K562 (cell line): Measurements from ENCODE around the gene TMEM53. TPM values are rescaled to one million over a fixed set of nuclear protein-coding genes. Genes with fewer than 3 reads are reported as not detected.

Experiments used
- HDAC3 ChIP-seq: fragments of 450-650 bp; IDR thresholded peaks from 2 replicates; pipeline ENCODE4 v1.6.1; 2018; ENCODE audit warnings: borderline replicate concordance, mild to moderate bottlenecking, moderate library complexity; ENCODE audit not compliant: partially characterized antibody
- KAT8 ChIP-seq: fragments of 450-650 bp; IDR thresholded peaks from 2 replicates; pipeline ENCODE4 v1.6.1; 2016; ENCODE audit warnings: low read depth, mild to moderate bottlenecking
- KLF13 ChIP-seq: fragments of 450-650 bp; IDR thresholded peaks from 2 replicates; pipeline ENCODE4 v1.6.1; 2016; ENCODE audit warnings: missing genetic modification characterization, low read depth, mild to moderate bottlenecking, missing compliant biosample characterization, moderate library complexity, borderline replicate concordance
- NR2C2 ChIP-seq, 2 experiments: fragments of 200-800 bp in 1 of 2; sonication (Bioruptor generic) in 1 of 2; sonication (generic) in 1 of 2; formaldehyde crosslinking in 1 of 2; IDR thresholded peaks; 2 replicates each; pipeline versions ENCODE4 v1.6.1 to v1.8.0; 2016 to 2022; ENCODE audit warnings: mild to moderate bottlenecking in 1 of 2, missing compliant biosample characterization in 1 of 2, missing genetic modification characterization in 1 of 2, missing genetic modification reagents in 1 of 2
- PURB ChIP-seq: sonication (generic); formaldehyde crosslinking; IDR thresholded peaks from 2 replicates; pipeline ENCODE4 v1.9.0; 2021; ENCODE audit warnings: low read depth, mild to moderate bottlenecking, missing genetic modification reagents
- ZBTB7A ChIP-seq: IDR thresholded peaks from 2 replicates; pipeline ENCODE4 v1.6.1; 2011; ENCODE audit warnings: low read depth, mild to moderate bottlenecking, low read length, moderate library complexity, borderline replicate concordance; ENCODE audit not compliant: control insufficient read depth
- polyA plus RNA-seq, 8 experiments: library from polyadenylated mRNA; depleted of rRNA in 4 of 8; stranded (reverse) in 5 of 8; unstranded in 3 of 8; fragments of >200 nt; fragmentation: Nextera tagmentation in 2 of 8; fragmentation: Illumina TruSeq in 1 of 8; extraction: Ambion mirVana in 2 of 8; extraction: Trizol in 1 of 8; gene quantifications; 2 replicates each; pipeline versions ENCODE4 v1.2.1 to v1.2.3, GENCODE V29; 2011 to 2014; ENCODE audit warnings: inconsistent platforms in 1 of 8, missing spikeins in 1 of 8
- total RNA-seq, 7 experiments: library from RNA; depleted of rRNA in 6 of 7; stranded (reverse); fragments of >200 nt in 6 of 7; fragmentation: Illumina TruSeq in 2 of 7; extraction: Trizol in 2 of 7; gene quantifications; 2 replicates each; pipeline versions ENCODE4 v1.2.1 to v1.2.3, GENCODE V29; 2011 to 2021; ENCODE audit warnings: low replicate concordance in 1 of 7
- TF ChIP-seq, protein P1 (sequence below), 2 experiments: IDR thresholded peaks in 1 of 2; conservative IDR thresholded peaks in 1 of 2; 2 replicates each; pipeline ENCODE4 v1.6.1; 2016; ENCODE audit warnings: low read depth in 2 of 2, mild to moderate bottlenecking in 1 of 2, missing compliant biosample characterization in 1 of 2, missing genetic modification characterization in 1 of 2, moderate library complexity in 1 of 2
- TF ChIP-seq, protein P2 (sequence below): IDR thresholded peaks from 3 replicates; pipeline ENCODE4 v1.6.1; 2011; ENCODE audit warnings: borderline replicate concordance, mild to moderate bottlenecking; ENCODE audit not compliant: insufficient read length, insufficient read depth

TMEM53 gene
- total and polyA plus RNA-seq, 9 of the 15 experiments (the other 6 are each of a cell fraction or from before 2014, with no cell fraction given) = 0.23 to 3.7 (median 2.0) TPM

DNA sequence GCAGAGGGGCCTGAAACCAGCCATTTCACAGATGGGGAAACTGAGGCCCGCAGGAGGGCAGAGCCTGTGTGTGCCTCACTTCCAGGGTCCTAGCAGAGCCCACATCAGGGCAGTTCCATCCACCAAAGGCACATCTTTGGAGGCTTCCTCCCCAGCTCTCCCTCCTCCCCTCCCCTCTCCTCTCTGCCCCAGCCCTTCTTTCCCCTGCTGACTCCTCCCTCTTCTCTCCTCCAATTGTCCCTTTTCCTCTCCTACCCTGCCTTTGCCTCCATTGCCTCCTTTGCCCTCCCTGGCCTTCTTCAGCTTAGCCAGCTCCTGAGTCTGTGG, 56.6 kb downstream of the TMEM53 start (continued):
- TF ChIP-seq, protein P1, sequence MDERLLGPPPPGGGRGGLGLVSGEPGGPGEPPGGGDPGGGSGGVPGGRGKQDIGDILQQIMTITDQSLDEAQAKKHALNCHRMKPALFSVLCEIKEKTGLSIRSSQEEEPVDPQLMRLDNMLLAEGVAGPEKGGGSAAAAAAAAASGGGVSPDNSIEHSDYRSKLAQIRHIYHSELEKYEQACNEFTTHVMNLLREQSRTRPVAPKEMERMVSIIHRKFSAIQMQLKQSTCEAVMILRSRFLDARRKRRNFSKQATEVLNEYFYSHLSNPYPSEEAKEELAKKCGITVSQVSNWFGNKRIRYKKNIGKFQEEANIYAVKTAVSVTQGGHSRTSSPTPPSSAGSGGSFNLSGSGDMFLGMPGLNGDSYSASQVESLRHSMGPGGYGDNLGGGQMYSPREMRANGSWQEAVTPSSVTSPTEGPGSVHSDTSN (CRISPR knock-in tag; IDR thresholded peaks at IDR 0.05; ENCODE audit: low read depth) = no peak
- TF ChIP-seq, protein P1 (tag; conservative IDR thresholded peaks at IDR 0.05; ENCODE audit: low read depth) = no peak
- TF ChIP-seq PURB (CRISPR knock-in tag) (no peak), KAT8 (no peak), KLF13 (tag) (no peak), NR2C2 (CRISPR knock-in tag; IDR thresholded peaks at IDR 0.05) (no peak), NR2C2 (tag; IDR thresholded peaks at IDR 0.05) (no peak), ZBTB7A (no peak), HDAC3 (no peak)
- TF ChIP-seq, protein P2, sequence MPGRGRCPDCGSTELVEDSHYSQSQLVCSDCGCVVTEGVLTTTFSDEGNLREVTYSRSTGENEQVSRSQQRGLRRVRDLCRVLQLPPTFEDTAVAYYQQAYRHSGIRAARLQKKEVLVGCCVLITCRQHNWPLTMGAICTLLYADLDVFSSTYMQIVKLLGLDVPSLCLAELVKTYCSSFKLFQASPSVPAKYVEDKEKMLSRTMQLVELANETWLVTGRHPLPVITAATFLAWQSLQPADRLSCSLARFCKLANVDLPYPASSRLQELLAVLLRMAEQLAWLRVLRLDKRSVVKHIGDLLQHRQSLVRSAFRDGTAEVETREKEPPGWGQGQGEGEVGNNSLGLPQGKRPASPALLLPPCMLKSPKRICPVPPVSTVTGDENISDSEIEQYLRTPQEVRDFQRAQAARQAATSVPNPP = no peak
- TF ChIP-seq, all 486 proteins: peak for 3
